ENCODE results near the gene ZNF813. TPM values are rescaled to one million over a fixed set of nuclear protein-coding genes. Genes with fewer than 3 reads are reported as not detected.
A peak's percentile ranks its signal among the peaks of the same experiment; 100 is the strongest.
"Not testable (repeated sequence)": the region's sequence is repeated elsewhere in the genome, so short reads cannot be mapped to it uniquely, and the experiment has no call there.

The ZNF813 gene
- polyA plus RNA-seq, 2 donors: 0.82 to 0.96 TPM

DNA sequence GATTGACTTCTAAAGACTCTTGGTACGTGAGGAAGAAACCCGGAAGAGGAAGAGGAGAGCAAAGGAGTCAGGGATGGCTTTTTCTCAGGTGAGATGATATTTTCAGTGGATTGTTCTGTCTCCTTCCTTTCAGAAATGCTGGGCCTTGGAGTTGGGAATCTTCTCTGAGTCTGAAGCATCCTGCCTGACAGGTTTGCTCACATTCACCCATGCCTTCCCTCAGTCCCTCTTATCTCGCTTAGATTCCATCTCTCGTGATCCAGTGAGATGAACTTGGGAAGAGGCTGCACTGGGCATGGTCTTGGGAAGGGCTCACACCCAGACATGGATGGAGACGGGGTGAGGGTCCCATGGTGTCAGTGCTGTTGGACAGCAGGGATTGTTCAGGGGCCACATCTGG is 20.3 kb upstream of the ZNF813 start:
- H3K4me3 ChIP-seq (ENCODE audit: low read depth in 1 of 2, low read length in 2 of 2); H3K27ac ChIP-seq (ENCODE audit: low read depth in 2 of 2, low read length in 1 of 2); H3K27me3 ChIP-seq (ENCODE audit: control insufficient read depth in 1 of 2, insufficient read depth in 2 of 2, low read length in 2 of 2); H3K4me1 ChIP-seq (ENCODE audit: control insufficient read depth in 2 of 2, insufficient read depth in 2 of 2, low read length in 1 of 2): not testable (repeated sequence)
- Histone ChIP-seq H3K9me3 (ENCODE audit: control insufficient read depth in 2 of 2, insufficient read depth in 1 of 2, low read depth in 1 of 2, low read length in 1 of 2) (peaks cover 5 to 23% of the 10 kb centered on the region in 2 donors), H3K36me3 (ENCODE audit: control insufficient read depth in 2 of 2, insufficient read depth in 2 of 2, low read length in 1 of 2) (peaks cover 3 to 13% of the 10 kb centered on the region in 2 donors)
- 85 to 95% methylated on average over 5 of the region's 5 CpGs for WGBS, 2 donors

DNA sequence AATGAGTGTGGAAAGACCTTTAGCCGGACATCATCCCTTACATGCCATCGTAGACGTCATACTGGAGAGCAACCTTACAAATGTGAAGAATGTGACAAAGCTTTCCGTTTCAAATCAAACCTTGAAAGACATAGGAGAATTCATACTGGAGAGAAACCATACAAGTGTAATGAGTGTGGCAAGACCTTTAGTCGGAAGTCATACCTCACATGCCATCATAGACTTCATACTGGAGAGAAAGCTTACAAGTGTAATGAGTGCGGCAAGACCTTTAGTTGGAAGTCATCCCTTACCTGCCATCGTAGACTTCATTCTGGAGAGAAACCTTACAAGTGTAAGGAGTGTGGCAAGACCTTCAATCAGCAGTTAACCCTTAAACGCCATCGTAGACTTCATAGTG is 11.7 kb upstream of the ZNF813 start:
- Histone ChIP-seq H3K9me3 (ENCODE audit: control insufficient read depth in 2 of 2, insufficient read depth in 1 of 2, low read depth in 1 of 2, low read length in 1 of 2) (peaks cover 9 to 19% of the 10 kb centered on the region in 2 donors), H3K27me3 (ENCODE audit: control insufficient read depth in 1 of 2, insufficient read depth in 2 of 2, low read length in 2 of 2) (no peaks in the 10 kb centered on the region), H3K4me3 (ENCODE audit: low read depth in 1 of 2, low read length in 2 of 2) (no peak overlapping the region), H3K27ac (ENCODE audit: low read depth in 2 of 2, low read length in 1 of 2) (no peak overlapping the region), H3K4me1 (ENCODE audit: control insufficient read depth in 2 of 2, insufficient read depth in 2 of 2, low read length in 1 of 2) (no peaks in the 10 kb centered on the region), H3K36me3 (ENCODE audit: control insufficient read depth in 2 of 2, insufficient read depth in 2 of 2, low read length in 1 of 2) (peaks cover 4 to 7% of the 10 kb centered on the region in 2 donors)
- 90 to 93% methylated on average over 9 of the region's 9 CpGs for WGBS, 2 donors

GRCh38 chr19:53460131-53460721 is 7.3 kb upstream of the ZNF813 start:
- not testable (repeated sequence) for H3K36me3 ChIP-seq (ENCODE audit: control insufficient read depth in 2 of 2, insufficient read depth in 2 of 2, low read length in 1 of 2); H3K27ac ChIP-seq (ENCODE audit: low read depth in 2 of 2, low read length in 1 of 2); H3K4me3 ChIP-seq (ENCODE audit: low read depth in 1 of 2, low read length in 2 of 2); H3K27me3 ChIP-seq (ENCODE audit: control insufficient read depth in 1 of 2, insufficient read depth in 2 of 2, low read length in 2 of 2); H3K4me1 ChIP-seq (ENCODE audit: control insufficient read depth in 2 of 2, insufficient read depth in 2 of 2, low read length in 1 of 2)
- WGBS, 2 donors: 51 to 56% methylated on average over 11 of the region's 11 CpGs
- peaks cover 6 to 16% of the 10 kb centered on the region in 2 donors for H3K9me3 ChIP-seq (ENCODE audit: control insufficient read depth in 2 of 2, insufficient read depth in 1 of 2, low read depth in 1 of 2, low read length in 1 of 2)

DNA sequence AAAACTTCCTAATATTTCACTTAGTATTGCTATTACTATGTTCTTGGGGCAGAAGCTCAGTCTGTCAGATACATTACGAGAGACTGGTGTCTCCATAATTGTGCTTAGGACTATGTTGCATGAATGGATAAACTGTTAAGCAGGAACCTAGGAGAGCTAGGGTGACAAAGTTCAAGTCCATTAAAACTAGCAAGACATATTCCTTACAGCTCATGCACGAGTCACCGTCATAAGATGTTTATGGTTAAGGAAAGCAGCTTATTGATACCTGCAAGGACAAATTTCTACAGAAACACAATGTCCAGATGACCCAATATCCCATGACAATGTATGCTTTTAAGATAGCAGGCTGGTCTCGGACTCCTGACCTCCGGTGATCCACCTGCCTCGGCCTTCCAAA is 5.7 kb upstream of the ZNF813 start:
- Histone ChIP-seq H3K4me3 (ENCODE audit: low read depth in 1 of 2, low read length in 2 of 2) (no peak overlapping the region), H3K9me3 (ENCODE audit: control insufficient read depth in 2 of 2, insufficient read depth in 1 of 2, low read depth in 1 of 2, low read length in 1 of 2) (peaks cover 6 to 14% of the 10 kb centered on the region in 2 donors), H3K36me3 (ENCODE audit: control insufficient read depth in 2 of 2, insufficient read depth in 2 of 2, low read length in 1 of 2) (no peaks in the 10 kb centered on the region), H3K4me1 (ENCODE audit: control insufficient read depth in 2 of 2, insufficient read depth in 2 of 2, low read length in 1 of 2) (no peaks in the 10 kb centered on the region), H3K27ac (ENCODE audit: low read depth in 2 of 2, low read length in 1 of 2) (no peak overlapping the region), H3K27me3 (ENCODE audit: control insufficient read depth in 1 of 2, insufficient read depth in 2 of 2, low read length in 2 of 2) (no peaks in the 10 kb centered on the region)
- 88 to 90% methylated on average over 6 of the region's 6 CpGs for WGBS, 2 donors

DNA sequence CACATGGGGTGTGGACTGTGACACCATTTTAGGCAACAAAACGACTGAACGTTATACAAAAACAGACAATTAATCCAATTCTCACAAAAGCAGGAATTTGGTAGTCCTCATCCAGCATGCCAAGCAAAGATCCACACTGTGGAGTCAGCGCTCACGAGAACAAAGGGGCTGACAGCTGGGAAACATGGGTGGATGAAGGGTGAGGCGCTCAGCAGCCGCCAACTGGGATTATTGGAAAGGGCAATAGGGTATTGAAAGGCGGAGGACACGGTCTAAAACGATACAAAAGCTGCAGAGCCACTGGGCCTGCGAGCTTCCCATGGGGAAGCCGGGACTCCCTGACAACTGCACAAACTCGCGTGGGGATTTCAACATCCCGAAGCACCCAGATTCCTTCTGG is 4.7 kb upstream of the ZNF813 start:
- Histone ChIP-seq H3K27ac (ENCODE audit: low read depth in 2 of 2, low read length in 1 of 2) (no peak overlapping the region), H3K4me1 (ENCODE audit: control insufficient read depth in 2 of 2, insufficient read depth in 2 of 2, low read length in 1 of 2) (no peaks in the 10 kb centered on the region), H3K9me3 (ENCODE audit: control insufficient read depth in 2 of 2, insufficient read depth in 1 of 2, low read depth in 1 of 2, low read length in 1 of 2) (peaks cover 6 to 14% of the 10 kb centered on the region in 2 donors), H3K4me3 (ENCODE audit: low read depth in 1 of 2, low read length in 2 of 2) (no peak overlapping the region), H3K36me3 (ENCODE audit: control insufficient read depth in 2 of 2, insufficient read depth in 2 of 2, low read length in 1 of 2) (no peaks in the 10 kb centered on the region), H3K27me3 (ENCODE audit: control insufficient read depth in 1 of 2, insufficient read depth in 2 of 2, low read length in 2 of 2) (no peaks in the 10 kb centered on the region)
- WGBS, 2 donors: 46 to 48% methylated on average over 14 of the region's 14 CpGs

- Histone ChIP-seq H3K9me3 (ENCODE audit: control insufficient read depth in 2 of 2, insufficient read depth in 1 of 2, low read depth in 1 of 2, low read length in 1 of 2) (peaks cover 6 to 14% of the 10 kb centered on the region in 2 donors), H3K27ac (ENCODE audit: low read depth in 2 of 2, low read length in 1 of 2) (no peak overlapping the region), H3K27me3 (ENCODE audit: control insufficient read depth in 1 of 2, insufficient read depth in 2 of 2, low read length in 2 of 2) (no peaks in the 10 kb centered on the region), H3K36me3 (ENCODE audit: control insufficient read depth in 2 of 2, insufficient read depth in 2 of 2, low read length in 1 of 2) (no peaks in the 10 kb centered on the region), H3K4me1 (ENCODE audit: control insufficient read depth in 2 of 2, insufficient read depth in 2 of 2, low read length in 1 of 2) (no peaks in the 10 kb centered on the region), H3K4me3 (ENCODE audit: low read depth in 1 of 2, low read length in 2 of 2) (no peak overlapping the region)
- 18 to 22% methylated on average over 17 to 19 of the region's 19 CpGs for WGBS, 2 donors
Measured at GRCh38 chr19:53463263-53463662, 4.3 kb upstream of the ZNF813 start.

- no peaks in the 10 kb centered on the region for H3K27me3 ChIP-seq (ENCODE audit: control insufficient read depth in 1 of 2, insufficient read depth in 2 of 2, low read length in 2 of 2)
- no peaks in the 10 kb centered on the region for H3K4me1 ChIP-seq (ENCODE audit: control insufficient read depth in 2 of 2, insufficient read depth in 2 of 2, low read length in 1 of 2)
- no peaks in the 10 kb centered on the region for H3K36me3 ChIP-seq (ENCODE audit: control insufficient read depth in 2 of 2, insufficient read depth in 2 of 2, low read length in 1 of 2)
- peaks cover 0 to 9% of the 10 kb centered on the region in 2 donors for H3K9me3 ChIP-seq (ENCODE audit: control insufficient read depth in 2 of 2, insufficient read depth in 1 of 2, low read depth in 1 of 2, low read length in 1 of 2)
- H3K4me3 ChIP-seq (ENCODE audit: low read depth in 1 of 2, low read length in 2 of 2): peak overlapping the region; percentile 62 to 81
- WGBS, 2 donors: 12 to 13% methylated on average over 28 to 31 of the region's 31 CpGs
- peak overlapping the region in 1 of 2 donors; percentile 11 for H3K27ac ChIP-seq (ENCODE audit: low read depth in 2 of 2, low read length in 1 of 2)
Measured at GRCh38 chr19:53466726-53467484, 628 bp upstream of the ZNF813 start.

- H3K27me3 ChIP-seq (ENCODE audit: control insufficient read depth in 1 of 2, insufficient read depth in 2 of 2, low read length in 2 of 2); H3K27ac ChIP-seq (ENCODE audit: low read depth in 2 of 2, low read length in 1 of 2); H3K4me1 ChIP-seq (ENCODE audit: control insufficient read depth in 2 of 2, insufficient read depth in 2 of 2, low read length in 1 of 2); H3K36me3 ChIP-seq (ENCODE audit: control insufficient read depth in 2 of 2, insufficient read depth in 2 of 2, low read length in 1 of 2); H3K9me3 ChIP-seq (ENCODE audit: control insufficient read depth in 2 of 2, insufficient read depth in 1 of 2, low read depth in 1 of 2, low read length in 1 of 2): not testable (repeated sequence)
- WGBS, 2 donors: 38 to 49% methylated on average over 8 of the region's 8 CpGs
- H3K4me3 ChIP-seq (ENCODE audit: low read depth in 1 of 2, low read length in 2 of 2): peak overlapping the region in 1 of 2 donors; percentile 81
Measured at GRCh38 chr19:53468628-53469027, 1.1 kb downstream of the ZNF813 start.

DNA sequence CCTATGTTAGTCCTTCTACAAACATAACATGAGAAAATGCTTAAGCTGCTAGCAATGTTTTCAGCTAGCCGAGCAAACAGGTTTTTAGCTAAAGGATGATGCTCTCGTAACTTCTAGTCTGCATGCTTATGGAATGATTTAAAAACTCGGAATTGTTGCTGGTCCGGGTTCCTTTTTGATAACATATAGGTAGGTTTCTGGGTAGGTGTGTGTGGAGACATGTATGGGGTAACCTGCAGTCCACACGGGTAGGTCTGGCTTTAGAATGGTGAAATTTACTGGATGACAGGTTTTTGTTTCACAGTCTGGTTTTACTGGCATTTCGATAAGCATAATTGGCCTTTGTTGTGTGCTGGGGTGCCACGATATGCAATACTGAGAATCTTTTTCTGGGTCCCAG is 4.4 kb downstream of the ZNF813 start:
- Histone ChIP-seq H3K4me3 (ENCODE audit: low read depth in 1 of 2, low read length in 2 of 2) (no peak overlapping the region), H3K36me3 (ENCODE audit: control insufficient read depth in 2 of 2, insufficient read depth in 2 of 2, low read length in 1 of 2) (peaks cover 0 to 5% of the 10 kb centered on the region in 2 donors)
- 95 to 96% methylated on average over 7 of the region's 7 CpGs for WGBS, 2 donors

DNA sequence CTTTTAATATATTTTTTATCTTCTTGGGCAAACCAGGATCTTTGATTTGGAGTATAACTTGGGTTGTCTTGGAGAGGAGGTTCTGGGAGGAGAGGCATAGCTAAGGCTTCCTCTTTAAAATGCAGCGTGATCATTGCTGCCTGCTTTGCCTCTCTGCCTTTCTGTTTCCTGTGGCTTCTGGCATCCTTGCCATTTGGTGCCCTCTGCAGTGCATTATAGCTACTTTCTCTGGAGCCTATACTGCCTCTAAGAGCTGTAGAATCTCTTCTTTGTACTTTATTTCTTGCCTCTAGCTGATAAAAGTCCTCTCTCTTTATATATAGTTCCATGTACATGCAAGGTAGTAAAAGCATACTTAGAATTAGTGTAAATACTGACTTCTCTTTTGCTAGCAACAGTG is 7.3 kb downstream of the ZNF813 start:
- not testable (repeated sequence) for H3K36me3 ChIP-seq (ENCODE audit: control insufficient read depth in 2 of 2, insufficient read depth in 2 of 2, low read length in 1 of 2); H3K27me3 ChIP-seq (ENCODE audit: control insufficient read depth in 1 of 2, insufficient read depth in 2 of 2, low read length in 2 of 2); H3K4me1 ChIP-seq (ENCODE audit: control insufficient read depth in 2 of 2, insufficient read depth in 2 of 2, low read length in 1 of 2); H3K4me3 ChIP-seq (ENCODE audit: low read depth in 1 of 2, low read length in 2 of 2); H3K27ac ChIP-seq (ENCODE audit: low read depth in 2 of 2, low read length in 1 of 2)
- 65 to 69% methylated on average over 1 of the region's 1 CpG for WGBS, 2 donors
- H3K9me3 ChIP-seq (ENCODE audit: control insufficient read depth in 2 of 2, insufficient read depth in 1 of 2, low read depth in 1 of 2, low read length in 1 of 2): peaks cover 8 to 20% of the 10 kb centered on the region in 2 donors

More for the DNA sequence above, 4.4 kb downstream of the ZNF813 start:
- no peak overlapping the region for H3K27ac ChIP-seq (ENCODE audit: low read depth in 2 of 2, low read length in 1 of 2)
- H3K4me1 ChIP-seq (ENCODE audit: control insufficient read depth in 2 of 2, insufficient read depth in 2 of 2, low read length in 1 of 2): no peaks in the 10 kb centered on the region
- peaks cover 0 to under 1% of the 10 kb centered on the region in 2 donors for H3K9me3 ChIP-seq (ENCODE audit: control insufficient read depth in 2 of 2, insufficient read depth in 1 of 2, low read depth in 1 of 2, low read length in 1 of 2)
- no peaks in the 10 kb centered on the region for H3K27me3 ChIP-seq (ENCODE audit: control insufficient read depth in 1 of 2, insufficient read depth in 2 of 2, low read length in 2 of 2)
